ENCODE data around the gene FAM78B.

FAM78B gene

GRCh38 chr1:166164995-166165660, 1.7 kb downstream of the FAM78B start:
- DNase-seq (ENCODE audit: low read depth in 2 of 2) = no peak

DNA sequence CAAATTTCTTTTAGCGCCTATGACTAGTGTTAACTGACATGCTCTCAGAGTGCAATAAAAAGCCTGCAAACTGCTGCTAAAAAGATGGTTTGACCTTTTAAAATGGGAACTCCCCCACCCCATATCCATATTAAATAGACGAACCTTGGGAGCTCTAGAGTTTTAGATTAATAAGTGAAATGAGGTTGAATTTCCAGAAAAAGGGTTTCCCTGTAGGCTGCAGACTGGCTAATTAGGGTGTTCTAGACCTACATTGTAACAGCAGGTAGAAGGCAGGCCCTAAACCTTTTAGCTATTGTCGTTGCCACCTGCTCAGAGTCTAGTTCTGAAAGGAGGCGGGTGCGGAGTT, 2.2 kb downstream of the FAM78B start:
- DNase-seq (ENCODE audit: low read depth in 2 of 2) = no peak

- no peak for DNase-seq (ENCODE audit: low read depth in 2 of 2)
Measured at GRCh38 chr1:166159656-166160055, 7.1 kb downstream of the FAM78B start.

DNA sequence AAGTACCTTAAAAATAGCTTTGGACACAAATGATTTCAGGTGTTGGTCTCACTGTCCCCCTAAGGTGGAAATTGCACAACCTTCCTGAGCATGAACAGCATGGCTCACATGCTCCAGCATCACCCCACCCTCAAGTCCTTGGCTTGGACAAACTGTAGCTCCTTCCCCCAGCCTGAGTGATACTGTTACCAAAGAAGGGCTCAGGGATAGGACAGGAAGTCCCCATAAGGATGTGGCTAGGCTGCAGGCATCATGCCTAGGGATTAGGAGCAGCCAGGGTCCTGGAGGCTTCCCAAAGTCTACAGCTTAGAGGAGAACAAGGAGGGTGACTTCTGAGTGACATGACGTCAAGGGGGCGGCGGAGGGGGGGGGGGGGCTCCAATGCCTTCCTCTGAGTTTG, 10.1 kb downstream of the FAM78B start:
- DNase-seq (ENCODE audit: low read depth in 2 of 2) = no peak

GRCh38 chr1:166155108-166155507, 11.7 kb downstream of the FAM78B start:
- no peak for DNase-seq (ENCODE audit: low read depth in 2 of 2)

DNA sequence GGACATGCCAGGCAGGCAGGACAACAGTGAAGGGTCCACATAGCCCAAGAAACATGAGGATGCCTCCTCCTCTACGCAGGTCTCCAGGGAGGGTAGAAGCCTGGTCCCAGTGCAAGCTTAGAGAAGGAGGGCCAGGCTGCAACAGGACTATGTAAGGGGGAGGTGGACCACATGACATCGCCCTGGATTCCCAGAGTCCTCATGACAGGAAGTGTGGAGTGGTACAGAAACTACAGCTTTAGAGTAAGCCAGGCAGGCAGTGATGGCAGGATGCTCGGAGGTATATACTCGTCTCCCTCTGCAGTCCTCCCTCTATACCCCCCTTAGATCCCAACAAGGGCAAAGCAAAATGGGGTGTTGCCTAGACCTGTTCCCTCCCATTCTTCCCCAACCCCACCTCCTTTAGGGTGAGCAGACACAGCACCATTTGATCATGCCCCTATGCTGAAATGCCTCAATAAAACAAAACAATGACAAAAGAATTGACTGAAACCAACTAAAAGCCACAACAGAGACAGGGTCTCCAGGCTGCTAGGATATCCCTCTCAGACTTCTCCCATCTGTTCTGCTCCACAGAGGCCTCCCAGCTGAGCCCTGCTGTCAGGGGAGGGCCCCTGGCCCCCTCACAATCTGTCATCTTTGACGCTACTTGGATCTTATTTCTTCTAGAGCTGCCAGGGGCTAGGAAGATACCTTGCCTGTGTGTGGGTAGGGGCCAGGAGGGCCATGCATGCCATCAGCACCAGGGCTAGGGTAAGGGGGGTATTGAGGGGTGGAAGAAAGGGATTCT, 13.1 kb downstream of the FAM78B start:
- DNase-seq (ENCODE audit: low read depth in 2 of 2) = no peak

- no peak for DNase-seq (ENCODE audit: low read depth in 2 of 2)
Measured at GRCh38 chr1:166152978-166153377, 13.8 kb downstream of the FAM78B start.

- DNase-seq (ENCODE audit: low read depth in 2 of 2) = no peak
Measured at GRCh38 chr1:166151804-166152203, 15.0 kb downstream of the FAM78B start.

DNA sequence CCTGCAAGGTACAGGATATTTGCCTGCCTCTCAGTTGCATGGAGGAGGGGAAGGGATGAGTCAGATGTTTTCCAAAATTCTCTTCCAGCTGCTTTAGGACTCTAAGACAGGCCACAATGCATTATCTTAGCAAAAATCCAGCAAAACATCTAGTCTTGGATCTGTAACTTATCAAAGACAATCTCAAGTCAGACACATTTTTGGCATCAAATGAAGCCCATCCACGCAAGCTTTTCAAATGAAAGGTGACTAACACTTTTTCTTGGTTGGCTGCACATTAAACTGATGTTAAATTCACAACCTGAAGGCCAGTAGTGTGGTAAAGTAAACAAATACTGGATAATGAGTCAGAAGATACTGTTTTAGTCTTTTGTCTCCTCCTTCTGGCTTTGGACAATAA, 21.3 kb downstream of the FAM78B start:
- DNase-seq (ENCODE audit: low read depth in 2 of 2) = no peak

- no peak for DNase-seq (ENCODE audit: low read depth in 2 of 2)
Measured at GRCh38 chr1:166141969-166142368, 24.8 kb downstream of the FAM78B start.

GRCh38 chr1:166140251-166140650, 26.6 kb downstream of the FAM78B start:
- DNase-seq (ENCODE audit: low read depth in 2 of 2) = no peak

- no peak for DNase-seq (ENCODE audit: low read depth in 2 of 2)
Measured at GRCh38 chr1:166139735-166140134, 27.1 kb downstream of the FAM78B start.

- no peak for DNase-seq (ENCODE audit: low read depth in 2 of 2)
Measured at GRCh38 chr1:166136699-166137401, 30.0 kb downstream of the FAM78B start.

- DNase-seq (ENCODE audit: low read depth in 2 of 2) = no peak
Measured at GRCh38 chr1:166136222-166136621, 30.6 kb downstream of the FAM78B start.

DNA sequence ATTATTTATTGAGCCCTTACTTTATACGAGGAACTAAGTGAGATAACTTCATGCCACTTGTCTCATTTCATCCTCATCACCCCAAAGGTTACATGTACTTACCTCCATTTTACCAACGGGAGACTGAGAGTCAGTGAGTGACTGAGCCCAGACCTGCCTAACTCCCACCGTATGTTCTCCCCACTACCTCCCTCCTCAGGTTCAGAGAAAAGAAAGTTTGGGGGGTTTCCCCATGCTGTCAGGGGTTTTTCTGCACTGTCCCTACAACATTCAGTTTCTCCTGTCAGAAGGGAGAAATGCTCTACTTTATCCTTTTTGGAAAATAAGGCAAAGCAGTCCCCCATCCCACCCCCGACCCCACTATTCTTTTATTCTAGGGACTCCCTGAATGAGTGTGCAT, 32.9 kb downstream of the FAM78B start:
- DNase-seq (ENCODE audit: low read depth in 2 of 2) = no peak

DNA sequence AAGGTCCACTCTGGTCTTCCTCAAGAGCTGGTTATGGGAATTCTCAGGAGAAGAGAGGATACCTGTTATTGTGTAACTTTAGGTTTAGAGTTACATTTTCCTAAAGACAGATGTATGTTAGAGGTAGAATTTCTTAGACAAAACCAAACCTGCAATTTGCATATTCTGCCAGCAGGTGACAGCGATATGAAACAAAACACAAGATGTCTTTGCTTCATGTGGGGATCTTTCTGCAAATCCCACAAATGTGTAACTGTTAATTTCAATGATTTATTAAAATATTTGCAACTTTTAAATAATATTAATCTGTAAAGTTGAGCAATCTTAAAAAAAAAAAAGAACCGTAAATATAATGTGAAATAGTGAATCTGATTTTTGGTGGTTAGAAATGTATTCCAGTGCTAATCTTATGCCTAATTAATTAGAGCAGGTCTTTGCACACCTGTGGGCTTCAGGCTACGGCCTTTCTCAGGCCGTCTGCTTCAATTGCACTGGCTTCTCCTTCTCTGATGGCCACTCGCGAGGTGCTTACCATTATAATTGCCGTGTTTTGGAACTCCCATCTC, 33.4 kb downstream of the FAM78B start:
- DNase-seq (ENCODE audit: low read depth in 2 of 2) = no peak

- no peak for DNase-seq (ENCODE audit: low read depth in 2 of 2)
Measured at GRCh38 chr1:166132496-166132895, 34.3 kb downstream of the FAM78B start.

DNA sequence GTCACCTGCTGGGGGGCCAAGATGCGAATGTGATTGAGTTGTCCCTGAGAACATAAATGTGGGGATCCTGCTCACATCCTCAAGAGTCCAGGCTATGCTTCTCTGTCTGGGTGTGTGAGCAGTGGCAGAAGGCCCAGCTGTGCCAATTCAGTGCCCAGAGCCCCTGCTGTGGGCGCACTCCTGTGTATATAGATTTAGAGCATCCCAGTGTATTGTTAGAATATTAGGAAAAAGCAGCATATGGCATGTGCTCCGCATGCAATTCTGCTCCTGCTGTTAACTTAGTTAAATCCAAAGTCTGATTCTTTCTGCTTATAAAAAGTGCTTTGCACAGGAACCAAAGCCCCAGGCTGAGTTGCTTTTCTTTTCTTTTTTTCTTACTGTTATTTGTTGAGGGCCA, 37.8 kb downstream of the FAM78B start:
- no peak for DNase-seq (ENCODE audit: low read depth in 2 of 2)

DNA sequence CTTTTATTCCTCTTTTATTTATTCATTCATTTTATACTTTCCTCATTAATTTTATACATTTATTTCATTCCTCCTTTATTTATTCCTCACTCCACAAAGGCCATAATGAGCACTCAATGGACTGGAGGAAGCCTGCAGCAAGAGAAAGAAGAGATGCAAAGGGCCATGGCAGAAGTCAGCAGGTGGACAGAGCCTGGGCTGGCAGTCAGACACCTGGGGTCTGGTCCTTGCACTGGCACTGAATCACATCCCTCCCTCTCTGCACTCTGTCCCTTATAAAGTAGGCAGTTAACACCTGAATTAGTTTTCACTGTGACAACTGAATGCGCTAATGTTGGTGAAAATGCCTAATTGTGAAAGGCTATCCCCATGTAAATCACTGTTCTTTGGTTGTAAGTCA, 38.6 kb downstream of the FAM78B start:
- DNase-seq (ENCODE audit: low read depth in 2 of 2) = no peak

- no peak for DNase-seq (ENCODE audit: low read depth in 2 of 2)
Measured at GRCh38 chr1:166127003-166127402, 39.8 kb downstream of the FAM78B start.

- DNase-seq (ENCODE audit: low read depth in 2 of 2) = no peak
Measured at GRCh38 chr1:166122873-166123466, 43.8 kb downstream of the FAM78B start.

DNA sequence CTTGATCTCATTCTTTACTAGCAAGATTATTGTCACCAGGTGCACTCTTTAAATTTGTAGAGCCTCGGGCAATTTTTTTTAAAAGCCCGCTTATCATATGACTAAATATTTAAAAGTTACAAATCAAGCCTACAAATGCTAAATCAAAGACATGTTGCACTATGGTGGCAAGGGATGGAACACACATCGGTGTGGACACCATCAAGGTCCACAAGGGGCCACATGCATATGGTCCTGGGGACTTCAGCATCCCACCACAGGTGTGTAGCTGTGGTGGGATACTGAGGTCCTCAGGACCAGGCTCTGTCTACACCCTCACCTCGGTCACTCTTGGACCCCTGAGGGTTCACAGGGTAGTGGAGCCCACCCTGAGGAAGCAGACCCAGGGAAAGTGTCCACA, 45.8 kb downstream of the FAM78B start:
- DNase-seq (ENCODE audit: low read depth in 2 of 2) = no peak

Data from stimulated activated CD8-positive, alpha-beta memory T cell treated with anti-CD3 and anti-CD28 coated beads, Interleukin-15, amount 100 ng/mL, for 48 hours (primary cell).